ENCODE results near the gene HIRA.

Gene HIRA

GRCh38 chr22:19357270-19358105, 74.0 kb downstream of the HIRA start:
- Histone ChIP-seq H3K27me3 (ENCODE audit: control insufficient read depth, low read length) (no peaks in the 10 kb centered on the region), H3F3A (ENCODE audit: control insufficient read depth, insufficient read depth) (peaks cover 7% of the 10 kb centered on the region), H4K20me1 (ENCODE audit: control insufficient read depth, insufficient read depth, low read depth, low read length) (peaks cover 9% of the 10 kb centered on the region; the same call in 1 of the 2 replicates), H3K4me1 (ENCODE audit: control insufficient read depth, low read length) (peaks cover 18% of the 10 kb centered on the region), H3K4me2 (ENCODE audit: low read length) (no peak overlapping the region), H3K9me2 (replicated peaks; ENCODE audit: control insufficient read depth, low read length) (no peaks in the 10 kb centered on the region), H3K27ac (ENCODE audit: low read depth, low read length) (no peak overlapping the region), H3K36me3 (ENCODE audit: control insufficient read depth, low read length) (peaks cover 86% of the 10 kb centered on the region), H3K9me3 (ENCODE audit: control insufficient read depth, insufficient read depth, low read length) (no peaks in the 10 kb centered on the region), H3K4me3 (ENCODE audit: low read length) (no peak overlapping the region), H3K79me2 (ENCODE audit: control insufficient read depth, low read length) (no peaks in the 10 kb centered on the region)
- TF ChIP-seq EZH2phosphoT487 (IDR thresholded peaks at IDR 0.05; ENCODE audit: borderline replicate concordance, low read length) = no peak
- TF ChIP-seq CTCF (IDR thresholded peaks at IDR 0.05; ENCODE audit: low read depth, low read length, poor library complexity, severe bottlenecking) = no peak

GRCh38 chr22:19356708-19357269, 74.7 kb downstream of the HIRA start:
- H3K9me2 ChIP-seq (replicated peaks; ENCODE audit: control insufficient read depth, low read length) = no peaks in the 10 kb centered on the region
- H3K79me2 ChIP-seq (ENCODE audit: control insufficient read depth, low read length) = no peaks in the 10 kb centered on the region
- peaks cover 9% of the 10 kb centered on the region; the same call in 1 of the 2 replicates for H4K20me1 ChIP-seq (ENCODE audit: control insufficient read depth, insufficient read depth, low read depth, low read length)
- no peak overlapping the region for H3K4me3 ChIP-seq (ENCODE audit: low read length)
- H3K9me3 ChIP-seq (ENCODE audit: control insufficient read depth, insufficient read depth, low read length) = no peaks in the 10 kb centered on the region
- no peaks in the 10 kb centered on the region for H3F3A ChIP-seq (ENCODE audit: control insufficient read depth, insufficient read depth)
- no peak overlapping the region for H3K4me2 ChIP-seq (ENCODE audit: low read length)
- no peak overlapping the region for H3K27ac ChIP-seq (ENCODE audit: low read depth, low read length)
- peaks cover 90% of the 10 kb centered on the region for H3K36me3 ChIP-seq (ENCODE audit: control insufficient read depth, low read length)
- no peak for TF ChIP-seq EZH2phosphoT487 (IDR thresholded peaks at IDR 0.05; ENCODE audit: borderline replicate concordance, low read length)
- no peak for TF ChIP-seq CTCF (IDR thresholded peaks at IDR 0.05; ENCODE audit: low read depth, low read length, poor library complexity, severe bottlenecking)
- H3K27me3 ChIP-seq (ENCODE audit: control insufficient read depth, low read length) = no peaks in the 10 kb centered on the region
- H3K4me1 ChIP-seq (ENCODE audit: control insufficient read depth, low read length) = peaks cover 11% of the 10 kb centered on the region

- Histone ChIP-seq H3K27ac (ENCODE audit: low read depth, low read length) (no peak overlapping the region), H3K4me2 (ENCODE audit: low read length) (no peak overlapping the region), H3K4me3 (ENCODE audit: low read length) (no peak overlapping the region), H3K4me1 (ENCODE audit: control insufficient read depth, low read length) (no peaks in the 10 kb centered on the region), H3K9me3 (ENCODE audit: control insufficient read depth, insufficient read depth, low read length) (no peaks in the 10 kb centered on the region), H4K20me1 (ENCODE audit: control insufficient read depth, insufficient read depth, low read depth, low read length) (peaks cover 3% of the 10 kb centered on the region; the same call in 1 of the 2 replicates), H3F3A (ENCODE audit: control insufficient read depth, insufficient read depth) (no peaks in the 10 kb centered on the region), H3K79me2 (ENCODE audit: control insufficient read depth, low read length) (no peaks in the 10 kb centered on the region), H3K27me3 (ENCODE audit: control insufficient read depth, low read length) (no peaks in the 10 kb centered on the region), H3K36me3 (ENCODE audit: control insufficient read depth, low read length) (peaks cover 92% of the 10 kb centered on the region), H3K9me2 (replicated peaks; ENCODE audit: control insufficient read depth, low read length) (no peaks in the 10 kb centered on the region)
- no peak for TF ChIP-seq EZH2phosphoT487 (IDR thresholded peaks at IDR 0.05; ENCODE audit: borderline replicate concordance, low read length)
- TF ChIP-seq CTCF (IDR thresholded peaks at IDR 0.05; ENCODE audit: low read depth, low read length, poor library complexity, severe bottlenecking) = no peak
These were observed 75.9 kb downstream of the HIRA start for GRCh38 chr22:19355413-19356157.

Measured in DOHH2 (cell line).